Activated CD8-positive, alpha-beta T cell treated with anti-CD3 and anti-CD28 coated beads, Interleukin-2, amount 10 ng/mL, durations not matched to agents 7 days and 5 days (primary cell): ENCODE results near the gene DPM2. TPM values are rescaled to one million over a fixed set of nuclear protein-coding genes. Genes with fewer than 3 reads are reported as not detected.
A peak's percentile ranks its signal among the peaks of the same experiment; 100 is the strongest.

Experiments
- ATAC-seq: fragments of 150-1000 bp; cut with Tn5 transposase; one replicate; pipeline ENCODE4 v1.10.0; 2021; ENCODE audit warnings: moderate library complexity
- CTCF ChIA-PET: fragments of 350-600 bp; sonication (Branson Sonifier 250); formaldehyde crosslinking; loops from one replicate; lab custom pipeline; 2021; ENCODE audit warnings: antibody characterized with exemption; lab: Charles Lee
- POLR2A ChIA-PET: fragments of 350-600 bp; sonication (Branson Sonifier 250); formaldehyde crosslinking; loops from one replicate; lab custom pipeline; 2021; ENCODE audit warnings: antibody characterized with exemption; lab: Charles Lee
- DNase-seq: peaks from one replicate; pipeline ENCODE4 v3.0.0-alpha.2; 2020
- H3K27ac Mint-ChIP-seq: one replicate; pipeline ENCODE4 v1.8.0; 2021; ENCODE audit warnings: mild to moderate bottlenecking, mixed read lengths
- H3K27me3 Mint-ChIP-seq: one replicate; pipeline ENCODE4 v1.8.0; 2021; ENCODE audit warnings: low read depth, mixed read lengths
- H3K36me3 Mint-ChIP-seq: one replicate; pipeline ENCODE4 v1.8.0; 2021; ENCODE audit warnings: low read depth, mixed read lengths
- H3K4me1 Mint-ChIP-seq: one replicate; pipeline ENCODE4 v1.8.0; 2021; ENCODE audit warnings: low read depth, mixed read lengths
- H3K4me3 Mint-ChIP-seq: one replicate; pipeline ENCODE4 v1.8.0; 2021; ENCODE audit warnings: mild to moderate bottlenecking, mixed read lengths
- H3K9me3 Mint-ChIP-seq: one replicate; pipeline ENCODE4 v1.8.0; 2022; ENCODE audit warnings: mixed read lengths; ENCODE audit not compliant: insufficient read depth
- total RNA-seq, 2 experiments: library from RNA; stranded (reverse); gene quantifications; one replicate each; pipeline ENCODE4 v1.2.3, GENCODE V29; 2021

The DPM2 gene
- total RNA-seq, 2 experiments from 2014 or later = 47.9 to 53.8 TPM

DNA sequence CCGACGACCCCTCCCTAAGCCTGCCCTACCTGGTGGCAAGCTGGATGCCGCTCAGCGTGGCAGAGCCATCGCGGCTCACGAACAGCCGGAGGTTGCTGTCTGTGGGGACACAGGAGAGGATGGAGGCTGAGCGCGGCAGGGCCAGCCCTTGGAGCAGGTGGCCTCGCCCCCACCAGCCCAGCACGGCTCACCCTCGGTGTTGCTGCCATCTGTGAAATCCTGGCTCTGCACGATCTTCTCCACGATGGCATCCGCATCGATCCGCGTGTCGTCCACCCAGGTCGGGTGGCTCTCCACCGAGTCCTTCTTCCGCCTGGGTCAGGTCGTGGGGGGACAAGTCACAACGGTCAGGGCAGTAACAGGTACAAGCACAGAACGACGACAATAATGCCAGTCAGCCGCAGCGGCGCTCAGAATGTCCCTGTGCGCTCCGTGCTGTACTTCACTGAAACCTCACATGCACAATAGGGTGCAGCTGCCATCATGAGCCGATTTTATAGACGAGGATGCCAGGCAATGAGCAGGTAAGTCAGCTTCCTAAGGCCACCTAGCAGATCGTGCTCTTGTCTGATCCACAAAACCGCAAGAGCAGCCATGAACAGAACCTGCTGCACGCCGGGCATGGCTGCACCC, 7.0 kb upstream of the DPM2 start:
- no peaks in the 10 kb centered on the region for H3K9me3 Mint-ChIP-seq
- H3K36me3 Mint-ChIP-seq = peaks cover 79% of the 10 kb centered on the region
- H3K27ac Mint-ChIP-seq = peak overlapping the region; percentile 39
- no peak for ATAC-seq
- ChIA-PET CTCF (interaction anchor here (0.7 to 7.8 kb wide), 14 partner anchors 12 to 173 kb away, joined by 3 to 144 read pairs (median 8); no protein-coding TSS in a partner anchor), POLR2A (interaction anchor here (1.0 kb wide), 2 partner anchors 90 to 124 kb away, joined by 3 to 4 read pairs; no protein-coding TSS in a partner anchor)
- H3K27me3 Mint-ChIP-seq = no peaks in the 10 kb centered on the region
- no peak overlapping the region for H3K4me3 Mint-ChIP-seq
- H3K4me1 Mint-ChIP-seq = peaks cover 51% of the 10 kb centered on the region
- DNase-seq = no peak

DNA sequence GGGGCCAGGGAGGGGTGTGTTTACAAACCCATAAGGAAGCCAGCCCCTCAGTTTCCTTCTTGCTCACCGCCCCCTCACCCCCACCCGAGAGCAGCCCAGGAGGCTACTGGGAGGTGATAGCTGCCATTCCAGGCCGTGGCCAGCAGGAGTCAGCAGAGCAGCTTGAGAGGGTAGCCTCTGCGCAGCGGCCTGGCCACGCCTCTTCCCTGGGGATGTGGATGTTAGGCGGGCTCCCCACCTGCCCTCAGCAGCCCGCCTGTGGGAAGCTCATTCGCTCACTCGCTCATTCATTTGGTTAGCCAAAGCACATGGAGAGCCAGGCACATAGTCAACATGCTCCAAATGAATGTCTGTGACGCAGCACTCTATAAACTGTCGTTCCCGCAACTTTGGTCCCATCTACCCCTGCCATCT, 6.1 kb upstream of the DPM2 start:
- ATAC-seq (peak; percentile 88), DNase-seq (peak; percentile 84)
- POLR2A ChIA-PET = interaction anchor here (0.6 to 1.6 kb wide), 3 partner anchors 27 to 91 kb away, joined by 3 to 4 read pairs (median 4); no protein-coding TSS in a partner anchor
- Mint-ChIP-seq H3K4me1 (peaks cover 44% of the 10 kb centered on the region), H3K9me3 (no peaks in the 10 kb centered on the region), H3K36me3 (peaks cover 77% of the 10 kb centered on the region), H3K27ac (peak overlapping the region; percentile 66), H3K27me3 (no peaks in the 10 kb centered on the region), H3K4me3 (peak overlapping the region; percentile 22)
- CTCF ChIA-PET = interaction anchor here (0.7 to 7.8 kb wide), 30 partner anchors 13 to 215 kb away, joined by 3 to 144 read pairs (median 6); partner anchors contain the start of genes NAIF1 and SLC25A25

DNA sequence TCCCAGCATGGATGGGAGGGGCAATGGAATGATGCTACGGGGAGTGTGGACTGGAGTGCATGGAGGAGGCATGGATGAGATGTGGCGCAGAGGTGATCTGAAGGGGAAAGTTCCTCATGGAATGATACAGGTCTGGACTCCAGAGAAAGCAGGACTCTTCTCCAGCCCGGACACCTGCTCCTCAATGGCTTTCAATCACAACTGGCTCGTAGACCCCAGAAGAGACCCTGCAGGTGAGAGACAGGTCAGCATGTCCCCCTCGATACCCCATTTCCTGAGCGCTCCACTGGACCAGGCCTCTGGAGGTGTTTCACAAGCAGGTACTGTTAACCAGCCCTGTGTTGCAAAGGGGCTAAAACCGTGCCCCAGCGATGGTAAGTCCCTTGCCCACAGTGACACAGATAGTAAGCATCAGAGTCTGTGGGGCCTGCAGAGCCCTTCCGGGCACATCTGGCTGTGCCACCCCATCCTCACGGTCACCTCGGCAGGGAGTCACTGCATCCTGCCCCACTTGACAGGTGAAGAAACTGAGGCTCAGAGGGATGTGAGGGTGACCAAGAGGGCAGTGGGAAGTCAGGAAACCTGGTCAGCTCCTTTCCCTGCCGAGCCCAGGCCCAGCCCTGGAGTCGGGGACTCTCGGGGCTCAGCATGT, 5.5 kb upstream of the DPM2 start:
- peaks cover 71% of the 10 kb centered on the region for H3K36me3 Mint-ChIP-seq
- peak overlapping the region; percentile 7 for H3K27ac Mint-ChIP-seq
- ATAC-seq = no peak
- no peaks in the 10 kb centered on the region for H3K9me3 Mint-ChIP-seq
- H3K4me1 Mint-ChIP-seq = peaks cover 45% of the 10 kb centered on the region
- no peaks in the 10 kb centered on the region for H3K27me3 Mint-ChIP-seq
- POLR2A ChIA-PET = interaction anchor here (0.6 to 1.6 kb wide), 3 partner anchors 28 to 91 kb away, joined by 3 to 4 read pairs (median 4); no protein-coding TSS in a partner anchor
- CTCF ChIA-PET = interaction anchor here (0.6 to 7.8 kb wide), 39 partner anchors 9 to 216 kb away, joined by 3 to 144 read pairs (median 5); partner anchors contain the start of genes NAIF1, PIP5KL1 and SLC25A25
- no peak overlapping the region for H3K4me3 Mint-ChIP-seq
- DNase-seq = no peak

DNA sequence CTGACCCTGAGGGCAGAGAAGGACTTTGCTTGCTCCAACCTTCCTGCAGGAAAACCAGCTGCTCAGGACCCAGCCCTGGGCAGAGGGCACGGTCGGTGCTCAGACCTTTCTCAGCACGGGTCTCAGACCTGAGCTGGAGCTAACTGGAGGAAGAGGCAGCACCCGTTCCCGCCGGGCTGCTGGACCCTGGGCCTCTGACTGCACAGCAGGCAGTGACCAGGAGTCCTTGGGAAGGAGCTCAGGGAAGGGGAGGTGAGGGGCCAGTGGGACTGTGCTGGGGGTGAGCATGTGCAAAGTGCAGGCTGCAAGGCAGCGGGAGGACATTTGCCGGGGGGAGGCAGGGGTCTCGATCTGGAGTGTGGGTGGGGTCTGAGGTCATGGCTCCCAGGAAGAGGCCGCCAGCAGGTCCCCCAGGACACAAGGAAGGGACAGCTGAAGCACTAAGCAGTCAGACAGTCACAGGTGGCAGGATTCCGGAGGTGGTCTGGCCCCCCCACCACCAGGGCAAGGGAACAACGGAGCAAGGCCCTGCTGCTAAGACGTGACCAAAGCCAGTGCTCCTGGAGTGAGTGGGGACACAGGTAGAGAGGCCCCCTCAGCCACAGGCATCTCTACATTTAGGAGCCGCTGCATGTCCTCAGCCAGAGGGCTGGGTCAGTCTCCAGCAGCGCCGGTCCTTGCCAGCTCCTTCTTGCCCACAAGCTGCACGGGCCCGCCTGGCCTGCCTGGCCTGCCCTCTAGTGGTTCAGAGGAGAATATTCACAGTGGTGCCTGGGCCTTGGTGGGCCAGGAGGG, 4.8 kb upstream of the DPM2 start:
- peak; percentile 62 for DNase-seq
- Mint-ChIP-seq H3K4me3 (no peak overlapping the region), H3K27me3 (no peaks in the 10 kb centered on the region), H3K9me3 (no peaks in the 10 kb centered on the region), H3K4me1 (peaks cover 44% of the 10 kb centered on the region), H3K36me3 (peaks cover 68% of the 10 kb centered on the region), H3K27ac (peak overlapping the region; percentile 30)
- ChIA-PET POLR2A (interaction anchor here (0.6 to 1.6 kb wide), 2 partner anchors 29 to 85 kb away, joined by 3 read pairs; no protein-coding TSS in a partner anchor), CTCF (interaction anchor here (0.6 to 7.8 kb wide), 23 partner anchors 9 to 186 kb away, joined by 3 to 144 read pairs (median 5); partner anchors contain the start of gene PIP5KL1)
- ATAC-seq = peak; percentile 54

DNA sequence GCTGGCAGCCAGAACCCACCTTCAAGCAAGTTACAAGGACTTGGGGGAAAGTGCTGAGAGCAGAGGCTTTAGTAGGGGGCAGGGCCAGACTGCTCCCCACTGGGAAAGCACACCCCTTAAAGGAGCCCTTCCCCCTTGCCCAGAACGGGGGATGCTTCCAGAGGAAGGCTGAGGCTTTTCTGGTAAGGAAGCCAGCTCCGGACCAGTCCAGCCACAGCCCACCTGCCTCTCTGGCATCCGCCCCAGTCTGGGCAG, 4.2 kb upstream of the DPM2 start:
- ChIA-PET CTCF (interaction anchor here (0.8 to 7.8 kb wide), 14 partner anchors 8 to 151 kb away, joined by 3 to 144 read pairs (median 5); partner anchors contain the start of gene PIP5KL1), POLR2A (interaction anchor here (0.6 kb wide), 1 partner anchor 85 kb away, joined by 3 read pairs; no protein-coding TSS in a partner anchor)
- Mint-ChIP-seq H3K4me3 (no peak overlapping the region), H3K9me3 (no peaks in the 10 kb centered on the region), H3K36me3 (peaks cover 69% of the 10 kb centered on the region), H3K27me3 (no peaks in the 10 kb centered on the region), H3K27ac (no peak overlapping the region), H3K4me1 (peaks cover 46% of the 10 kb centered on the region)
- DNase-seq (no peak), ATAC-seq (no peak)

DNA sequence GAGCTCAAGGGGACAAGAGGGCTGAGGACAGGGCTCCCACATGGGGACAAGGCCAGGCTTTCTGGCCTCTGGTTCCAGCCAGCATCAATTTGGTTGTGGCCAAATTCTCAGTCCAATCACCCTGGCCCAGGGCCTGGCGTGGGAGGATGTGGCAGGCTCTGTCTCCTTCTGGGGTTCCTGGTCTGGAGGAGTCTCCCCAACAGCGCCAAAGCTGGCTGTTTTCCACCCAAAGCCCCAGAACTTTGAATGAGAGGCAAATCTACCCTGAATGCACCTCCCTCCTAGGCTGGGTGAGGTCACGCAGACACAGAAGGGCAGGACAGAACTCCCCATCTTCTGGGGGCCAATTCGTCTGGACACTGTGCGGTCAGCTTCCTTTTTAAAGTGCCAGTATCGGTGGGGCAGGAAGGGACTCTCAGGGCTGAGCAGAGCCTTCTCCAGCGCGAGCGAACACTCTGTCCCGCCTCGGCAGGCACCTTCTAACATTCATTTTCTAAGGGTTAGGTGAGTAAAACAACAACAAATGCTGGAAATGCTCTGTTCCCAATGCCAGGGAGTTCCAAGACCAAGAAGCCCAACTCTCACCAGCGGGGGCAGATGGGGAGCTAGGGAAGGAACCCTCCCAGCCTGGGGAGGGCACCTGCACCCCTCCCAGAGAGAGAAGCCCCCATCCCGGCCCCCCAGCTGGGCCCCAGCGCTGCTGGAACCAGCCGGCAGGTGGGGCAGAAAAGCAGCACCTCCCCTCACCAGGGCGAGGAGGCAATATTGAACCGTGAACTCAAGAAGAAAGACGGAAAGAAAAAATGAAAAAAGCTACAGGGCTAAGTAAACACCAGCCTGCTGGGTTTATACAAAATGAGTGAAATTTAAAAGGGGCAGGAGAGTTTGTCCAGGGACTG, 3.7 kb upstream of the DPM2 start:
- ChIA-PET CTCF (interaction anchor here (0.9 to 7.8 kb wide), 11 partner anchors 11 to 177 kb away, joined by 3 to 144 read pairs (median 5); partner anchors contain the start of gene PIP5KL1), POLR2A (interaction anchor here (0.6 to 1.2 kb wide), 3 partner anchors 29 to 141 kb away, joined by 3 to 6 read pairs (median 3); no protein-coding TSS in a partner anchor)
- ATAC-seq = no peak
- Mint-ChIP-seq H3K4me1 (peaks cover 52% of the 10 kb centered on the region), H3K27ac (peak overlapping the region; percentile 11), H3K9me3 (no peaks in the 10 kb centered on the region), H3K27me3 (no peaks in the 10 kb centered on the region), H3K36me3 (peaks cover 68% of the 10 kb centered on the region), H3K4me3 (no peak overlapping the region)
- no peak for DNase-seq

DNA sequence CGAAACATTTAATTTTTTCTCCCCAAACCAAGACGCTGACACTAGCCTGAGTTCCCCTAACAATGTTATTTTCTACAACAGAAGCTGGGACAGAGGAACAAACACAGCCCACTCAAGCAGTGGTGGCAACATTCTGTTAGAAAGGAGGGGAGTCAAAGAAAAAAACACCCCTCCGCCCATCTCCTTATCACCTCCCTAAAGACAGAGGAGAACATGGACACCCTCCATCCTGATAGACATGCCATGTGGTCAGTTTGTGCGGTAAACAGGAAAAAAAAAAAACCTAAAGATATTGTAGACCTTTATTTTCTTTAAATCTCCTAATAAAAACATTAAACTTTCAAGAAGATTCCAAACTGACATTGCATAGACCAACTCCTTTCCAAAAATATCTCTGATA, 2.9 kb upstream of the DPM2 start:
- H3K27me3 Mint-ChIP-seq = no peaks in the 10 kb centered on the region
- no peak overlapping the region for H3K4me3 Mint-ChIP-seq
- H3K27ac Mint-ChIP-seq = no peak overlapping the region
- DNase-seq = no peak
- CTCF ChIA-PET = interaction anchor here (0.9 to 7.8 kb wide), 4 partner anchors 16 to 177 kb away, joined by 3 to 144 read pairs (median 96); no protein-coding TSS in a partner anchor
- no peaks in the 10 kb centered on the region for H3K9me3 Mint-ChIP-seq
- peaks cover 57% of the 10 kb centered on the region for H3K4me1 Mint-ChIP-seq
- POLR2A ChIA-PET = interaction anchor here (0.6 to 1.2 kb wide), 2 partner anchors 30 to 141 kb away, joined by 3 to 6 read pairs; no protein-coding TSS in a partner anchor
- peaks cover 70% of the 10 kb centered on the region for H3K36me3 Mint-ChIP-seq
- no peak for ATAC-seq

DNA sequence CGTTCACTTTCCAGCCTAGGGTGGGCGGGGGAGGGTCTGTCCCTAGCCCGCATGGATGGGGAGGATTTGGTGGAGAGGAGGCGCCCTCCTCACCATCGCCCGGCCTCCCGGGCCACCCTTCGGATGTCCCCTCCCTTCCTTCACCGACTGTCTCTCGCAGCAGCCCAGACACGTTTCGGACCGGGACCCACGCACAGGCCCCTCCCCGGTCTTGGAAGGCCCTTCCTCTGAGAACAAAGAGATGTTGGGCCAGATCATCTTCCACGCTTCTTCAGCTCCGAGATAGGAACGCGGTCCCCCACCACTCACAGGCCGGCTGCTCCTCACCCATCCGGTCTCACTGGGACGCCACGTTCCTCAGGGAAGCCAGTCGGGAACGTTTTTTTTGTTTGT, 640 bp upstream of the DPM2 start:
- ChIA-PET CTCF (interaction anchor here (1.8 to 7.8 kb wide), 3 partner anchors 18 to 179 kb away, joined by 5 to 144 read pairs (median 140); no protein-coding TSS in a partner anchor), POLR2A (interaction anchor here (0.7 kb wide), 1 partner anchor 32 kb away, joined by 3 read pairs; no protein-coding TSS in a partner anchor)
- Mint-ChIP-seq H3K4me3 (peak overlapping the region; percentile 10), H3K4me1 (peaks cover 54% of the 10 kb centered on the region), H3K27ac (peak overlapping the region; percentile 14), H3K36me3 (peaks cover 60% of the 10 kb centered on the region), H3K9me3 (no peaks in the 10 kb centered on the region), H3K27me3 (no peaks in the 10 kb centered on the region)
- DNase-seq = no peak
- no peak for ATAC-seq

DNA sequence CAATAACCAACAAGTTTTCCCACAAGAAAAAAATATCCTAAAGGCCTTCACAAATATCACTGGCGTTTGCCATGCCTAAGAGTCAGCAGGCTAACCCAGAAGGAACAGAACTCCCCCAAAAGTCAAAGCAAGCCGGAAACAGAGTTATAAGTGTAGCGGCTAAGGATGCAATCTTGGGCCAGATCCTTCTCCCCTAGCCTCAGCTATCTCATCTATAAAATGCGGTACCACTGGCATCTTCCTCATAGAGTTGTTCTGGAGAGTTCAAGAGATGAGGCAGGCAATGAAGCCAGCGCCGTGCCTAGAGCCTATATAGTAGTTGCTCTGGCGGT, 632 bp downstream of the DPM2 start:
- Mint-ChIP-seq H3K27me3 (no peaks in the 10 kb centered on the region), H3K9me3 (no peaks in the 10 kb centered on the region), H3K36me3 (peaks cover 52% of the 10 kb centered on the region), H3K27ac (peak overlapping the region; percentile 95), H3K4me3 (peak overlapping the region; percentile 90), H3K4me1 (peaks cover 48% of the 10 kb centered on the region)
- ATAC-seq (no peak), DNase-seq (no peak)
- POLR2A ChIA-PET = interaction anchor here (0.6 to 1.5 kb wide), 9 partner anchors 8 to 354 kb away, joined by 3 to 8 read pairs (median 4); no protein-coding TSS in a partner anchor
- CTCF ChIA-PET = interaction anchor here (0.8 to 1.5 kb wide), 6 partner anchors 15 to 181 kb away, joined by 3 to 5 read pairs (median 4); no protein-coding TSS in a partner anchor

DNA sequence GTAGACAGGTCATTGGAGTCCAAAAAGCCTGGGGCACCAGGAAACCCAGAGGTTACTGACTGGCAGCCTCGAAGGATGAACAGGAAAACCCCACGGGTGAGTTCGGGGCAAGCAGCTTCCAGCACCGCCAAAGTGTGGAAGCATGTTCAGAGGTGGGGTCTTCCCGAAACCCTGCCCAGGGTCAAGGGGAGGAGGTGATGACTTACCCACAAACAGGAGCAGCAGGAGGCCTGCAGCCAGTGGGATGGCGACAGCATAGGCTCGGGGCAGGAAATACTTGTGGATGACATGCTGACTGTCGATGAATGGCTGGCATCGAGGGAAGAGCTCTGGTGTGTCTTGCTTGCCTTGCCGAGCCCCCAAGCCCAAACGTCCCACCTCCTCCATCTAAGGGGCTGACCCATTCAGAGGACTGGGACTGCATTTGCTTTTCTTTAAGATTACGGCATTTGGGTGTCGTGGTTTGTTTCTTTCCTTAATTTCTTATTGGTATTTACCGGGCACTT, 1.3 kb downstream of the DPM2 start:
- Mint-ChIP-seq H3K27me3 (no peaks in the 10 kb centered on the region), H3K27ac (peak overlapping the region; percentile 95), H3K4me1 (peaks cover 51% of the 10 kb centered on the region), H3K4me3 (peak overlapping the region; percentile 90), H3K36me3 (peaks cover 48% of the 10 kb centered on the region), H3K9me3 (no peaks in the 10 kb centered on the region)
- CTCF ChIA-PET = interaction anchor here (0.8 to 1.5 kb wide), 4 partner anchors 14 to 181 kb away, joined by 3 to 5 read pairs (median 4); no protein-coding TSS in a partner anchor
- DNase-seq (no peak), ATAC-seq (no peak)
- POLR2A ChIA-PET = interaction anchor here (1.3 to 1.5 kb wide), 5 partner anchors 8 to 98 kb away, joined by 3 to 8 read pairs (median 4); no protein-coding TSS in a partner anchor
